ENCODE results near the gene GFRA1. TPM values are rescaled to one million over a fixed set of nuclear protein-coding genes. Genes with fewer than 3 reads are reported as not detected.

The GFRA1 gene
- total RNA-seq, 1 experiment from 2014 or later, result not detected

- H3K9me3 ChIP-seq (ENCODE audit: low read depth, low read length, poor library complexity, severe bottlenecking), result no peaks in the 10 kb centered on the region
- H3K4me1 ChIP-seq (ENCODE audit: insufficient read depth, low read length, poor library complexity, severe bottlenecking), result peaks cover 9% of the 10 kb centered on the region
- intact Hi-C loops (cut with micrococcal nuclease; ENCODE audit: unreplicated experiment), result loop anchor here (2.0 kb wide), 1 partner anchor 90 kb away; no protein-coding TSS in a partner anchor
- no peak overlapping the region for H3K4me3 ChIP-seq (ENCODE audit: low read depth, low read length, poor library complexity, severe bottlenecking)
- ChIA-PET POLR2A (ENCODE audit: low non-redundant PET) (interaction anchor here (0.5 kb wide), 1 partner anchor 122 kb away, joined by 4 read pairs; no protein-coding TSS in a partner anchor), CTCF (no interaction called here)
- H3K27me3 ChIP-seq (replicated peaks; ENCODE audit: insufficient read depth, low read depth, low read length, poor library complexity), result peaks cover 88% of the 10 kb centered on the region
- no TSS peak for BruUV-seq (replicated peaks)
- no peaks in the 10 kb centered on the region for H3K36me3 ChIP-seq (ENCODE audit: insufficient read depth, low read length, poor library complexity, severe bottlenecking)
- H3K27ac ChIP-seq (ENCODE audit: low read depth, low read length, poor library complexity, severe bottlenecking), result no peak overlapping the region
- TF ChIP-seq EZH2 (IDR thresholded peaks at IDR 0.05; ENCODE audit: borderline replicate concordance, low read depth, low read length, poor library complexity, severe bottlenecking) (no peak), CTCF (conservative IDR thresholded peaks at IDR 0.05; ENCODE audit: low read depth, low read length) (no peak)
- peak; percentile 59 for DNase-seq (ENCODE audit: low spot score)
Observed at GRCh38 chr10:116260599-116260998, 12.4 kb downstream of the GFRA1 start.

GRCh38 chr10:116259638-116260037 lies 13.4 kb downstream of the GFRA1 start:
- no TSS peak for BruUV-seq (replicated peaks)
- Histone ChIP-seq H3K36me3 (ENCODE audit: insufficient read depth, low read length, poor library complexity, severe bottlenecking) (no peaks in the 10 kb centered on the region), H3K27ac (ENCODE audit: low read depth, low read length, poor library complexity, severe bottlenecking) (no peak overlapping the region), H3K27me3 (replicated peaks; ENCODE audit: insufficient read depth, low read depth, low read length, poor library complexity) (peaks cover 88% of the 10 kb centered on the region), H3K4me3 (ENCODE audit: low read depth, low read length, poor library complexity, severe bottlenecking) (no peak overlapping the region), H3K4me1 (ENCODE audit: insufficient read depth, low read length, poor library complexity, severe bottlenecking) (peaks cover 9% of the 10 kb centered on the region), H3K9me3 (ENCODE audit: low read depth, low read length, poor library complexity, severe bottlenecking) (no peaks in the 10 kb centered on the region)
- no peak for DNase-seq (ENCODE audit: low spot score)
- TF ChIP-seq EZH2 (IDR thresholded peaks at IDR 0.05; ENCODE audit: borderline replicate concordance, low read depth, low read length, poor library complexity, severe bottlenecking) (no peak), CTCF (conservative IDR thresholded peaks at IDR 0.05; ENCODE audit: low read depth, low read length) (no peak)
- CTCF ChIA-PET, result no interaction called here
- intact Hi-C loops (cut with micrococcal nuclease; ENCODE audit: unreplicated experiment), result loop anchor here (2.0 kb wide), 1 partner anchor 89 kb away; no protein-coding TSS in a partner anchor
- POLR2A ChIA-PET (ENCODE audit: low non-redundant PET), result no interaction called here

GRCh38 chr10:116257785-116258184 lies 15.2 kb downstream of the GFRA1 start:
- Histone ChIP-seq H3K27ac (ENCODE audit: low read depth, low read length, poor library complexity, severe bottlenecking) (no peak overlapping the region), H3K4me3 (ENCODE audit: low read depth, low read length, poor library complexity, severe bottlenecking) (no peak overlapping the region), H3K4me1 (ENCODE audit: insufficient read depth, low read length, poor library complexity, severe bottlenecking) (peaks cover 9% of the 10 kb centered on the region), H3K9me3 (ENCODE audit: low read depth, low read length, poor library complexity, severe bottlenecking) (no peaks in the 10 kb centered on the region), H3K27me3 (replicated peaks; ENCODE audit: insufficient read depth, low read depth, low read length, poor library complexity) (peaks cover 80% of the 10 kb centered on the region), H3K36me3 (ENCODE audit: insufficient read depth, low read length, poor library complexity, severe bottlenecking) (no peaks in the 10 kb centered on the region)
- intact Hi-C loops (cut with micrococcal nuclease; ENCODE audit: unreplicated experiment), result no loop called here
- POLR2A ChIA-PET (ENCODE audit: low non-redundant PET), result no interaction called here
- TF ChIP-seq CTCF (conservative IDR thresholded peaks at IDR 0.05; ENCODE audit: low read depth, low read length) (no peak), EZH2 (IDR thresholded peaks at IDR 0.05; ENCODE audit: borderline replicate concordance, low read depth, low read length, poor library complexity, severe bottlenecking) (no peak)
- DNase-seq (ENCODE audit: low spot score), result no peak
- BruUV-seq (replicated peaks), result no TSS peak
- CTCF ChIA-PET, result no interaction called here

Data from A673 (cell line).